Trophoblast cell (in vitro differentiated cells and primary cell): ENCODE results near the gene SCN2A.

ENCODE experiments used
- DNase-seq, 2 donors: peaks; one replicate each; pipeline ENCODE4 v3.0.0-alpha.2; 2016
- H2AFZ ChIP-seq: 2 replicates; pipeline ENCODE4 v1.6.1; 2013; ENCODE audit warnings: low read length, moderate library complexity, mild to moderate bottlenecking; ENCODE audit not compliant: insufficient read depth, poor library complexity
- H2AK5ac ChIP-seq: 2 replicates; pipeline ENCODE4 v1.6.1; 2013; ENCODE audit warnings: mild to moderate bottlenecking, low read length
- H2BK120ac ChIP-seq: 2 replicates; pipeline ENCODE4 v1.6.1; 2013; ENCODE audit warnings: low read length, mild to moderate bottlenecking, moderate library complexity; ENCODE audit not compliant: insufficient read depth, poor library complexity
- H2BK12ac ChIP-seq: 2 replicates; pipeline ENCODE4 v1.6.1; 2013; ENCODE audit warnings: mild to moderate bottlenecking, low read length, moderate library complexity
- H2BK5ac ChIP-seq: 2 replicates; pipeline ENCODE4 v1.6.1; 2013; ENCODE audit warnings: low read length, low read depth, moderate library complexity, mild to moderate bottlenecking; ENCODE audit not compliant: poor library complexity
- H3K14ac ChIP-seq: 2 replicates; pipeline ENCODE4 v1.6.1; 2013; ENCODE audit warnings: mild to moderate bottlenecking, low read length
- H3K18ac ChIP-seq: 2 replicates; pipeline ENCODE4 v1.6.1; 2013; ENCODE audit warnings: mild to moderate bottlenecking, low read length
- H3K23ac ChIP-seq: 2 replicates; pipeline ENCODE4 v1.6.1; 2013; ENCODE audit warnings: low read length
- H3K27ac ChIP-seq: 2 replicates; pipeline ENCODE4 v1.5.1; 2013; ENCODE audit warnings: low read depth, mild to moderate bottlenecking, inconsistent platforms, low read length, moderate library complexity
- H3K27me3 ChIP-seq: 2 replicates; pipeline ENCODE4 v1.6.1; 2013; ENCODE audit warnings: inconsistent platforms, mild to moderate bottlenecking, low read length, moderate library complexity; ENCODE audit not compliant: insufficient read depth
- H3K36me3 ChIP-seq, 2 experiments: 1 replicate in 1 of 2; 2 replicates in 1 of 2; pipeline ENCODE4 v1.6.1; 2013; ENCODE audit warnings: low read length in 2 of 2, mild to moderate bottlenecking in 2 of 2, moderate library complexity in 1 of 2; ENCODE audit not compliant: insufficient read depth in 2 of 2, control insufficient read depth in 1 of 2
- H3K4ac ChIP-seq: 2 replicates; pipeline ENCODE4 v1.6.1; 2013; ENCODE audit warnings: low read depth, mild to moderate bottlenecking, low read length, moderate library complexity
- H3K4me1 ChIP-seq, 2 experiments: 1 replicate in 1 of 2; 2 replicates in 1 of 2; pipeline ENCODE4 v1.6.1; 2013; ENCODE audit warnings: low read length in 2 of 2, mild to moderate bottlenecking in 2 of 2, moderate library complexity in 1 of 2; ENCODE audit not compliant: insufficient read depth in 2 of 2, control insufficient read depth in 1 of 2
- H3K4me2 ChIP-seq: 2 replicates; pipeline ENCODE4 v1.6.1; 2013; ENCODE audit warnings: inconsistent platforms, mild to moderate bottlenecking, low read length, moderate library complexity
- H3K4me3 ChIP-seq: 2 replicates; pipeline ENCODE4 v1.5.1; 2013; ENCODE audit warnings: mild to moderate bottlenecking, low read depth, low read length, inconsistent platforms
- H3K79me1 ChIP-seq: one replicate; pipeline ENCODE4 v1.6.1; 2013; ENCODE audit warnings: low read length
- H3K79me2 ChIP-seq: 2 replicates; pipeline ENCODE4 v1.6.1; 2013; ENCODE audit warnings: low read length, mild to moderate bottlenecking; ENCODE audit not compliant: control insufficient read depth, insufficient read depth, poor library complexity
- H3K9ac ChIP-seq: 2 replicates; pipeline ENCODE4 v1.6.1; 2013; ENCODE audit warnings: mild to moderate bottlenecking, low read length
- H3K9me3 ChIP-seq: 2 replicates; pipeline ENCODE4 v1.6.1; 2013; ENCODE audit warnings: low read depth, mild to moderate bottlenecking, control low read depth, inconsistent platforms, low read length; ENCODE audit not compliant: insufficient read depth
- H4K12ac ChIP-seq: 2 replicates; pipeline ENCODE4 v1.6.1; 2013; ENCODE audit warnings: low read depth, mild to moderate bottlenecking, low read length, moderate library complexity
- H4K8ac ChIP-seq: 2 replicates; pipeline ENCODE4 v1.6.1; 2013; ENCODE audit warnings: low read depth, mild to moderate bottlenecking, low read length, moderate library complexity
- H4K91ac ChIP-seq: one replicate; pipeline ENCODE4 v1.6.1; 2013; ENCODE audit warnings: low read depth, mild to moderate bottlenecking, low read length, moderate library complexity
- WGBS: extraction: QIAGEN DNeasy Blood & Tissue Kit; methylation state at CpG from one replicate; pipeline ENCODE4 v1.1.7; 2013; ENCODE audit warnings: missing lambda C conversion rate; ENCODE audit not compliant: insufficient read length, insufficient coverage; ENCODE audit errors: extremely low coverage; 5-methylcytosine and 5-hydroxymethylcytosine counted together

Gene SCN2A

GRCh38 chr2:165248238-165248637, 9.0 kb downstream of the SCN2A start:
- no peak overlapping the region for H4K8ac ChIP-seq
- H2BK12ac ChIP-seq = no peak overlapping the region
- no peak overlapping the region for H3K27ac ChIP-seq
- no peaks in the 10 kb centered on the region for H3K4me1 ChIP-seq
- no peak overlapping the region for H3K4me2 ChIP-seq
- 98% methylated on average over 2 of the region's 2 CpGs for WGBS
- H3K4me3 ChIP-seq = no peak overlapping the region
- H2BK5ac ChIP-seq = no peak overlapping the region
- H3K79me1 ChIP-seq = no peaks in the 10 kb centered on the region
- H2BK120ac ChIP-seq = no peak overlapping the region
- no peak overlapping the region for H4K91ac ChIP-seq
- H2AK5ac ChIP-seq = no peak overlapping the region
- no peak overlapping the region for H3K18ac ChIP-seq
- no peak overlapping the region for H3K14ac ChIP-seq
- H3K9me3 ChIP-seq = no peaks in the 10 kb centered on the region
- no peak overlapping the region for H3K23ac ChIP-seq
- H2AFZ ChIP-seq = no peak overlapping the region
- H3K9ac ChIP-seq = no peak overlapping the region
- H3K79me2 ChIP-seq = no peaks in the 10 kb centered on the region
- peak; percentile 18 to 67 for DNase-seq
- H3K36me3 ChIP-seq = no peaks in the 10 kb centered on the region
- H3K27me3 ChIP-seq = no peaks in the 10 kb centered on the region
- no peak overlapping the region for H3K4ac ChIP-seq
- H4K12ac ChIP-seq = no peak overlapping the region

- H3K79me1 ChIP-seq = no peaks in the 10 kb centered on the region
- H3K79me2 ChIP-seq = no peaks in the 10 kb centered on the region
- no peak overlapping the region for H2AFZ ChIP-seq
- H3K4ac ChIP-seq = no peak overlapping the region
- no peak overlapping the region for H2AK5ac ChIP-seq
- no peak overlapping the region for H2BK5ac ChIP-seq
- DNase-seq = no peak
- H3K36me3 ChIP-seq = no peaks in the 10 kb centered on the region
- no peaks in the 10 kb centered on the region for H3K9me3 ChIP-seq
- H4K12ac ChIP-seq = no peak overlapping the region
- no peak overlapping the region for H3K18ac ChIP-seq
- no peak overlapping the region for H4K8ac ChIP-seq
- no peak overlapping the region for H2BK12ac ChIP-seq
- no peaks in the 10 kb centered on the region for H3K4me1 ChIP-seq
- H3K27ac ChIP-seq = no peak overlapping the region
- no peak overlapping the region for H4K91ac ChIP-seq
- no peak overlapping the region for H3K23ac ChIP-seq
- H3K4me3 ChIP-seq = no peak overlapping the region
- no peak overlapping the region for H3K14ac ChIP-seq
- no peaks in the 10 kb centered on the region for H3K27me3 ChIP-seq
- no peak overlapping the region for H3K9ac ChIP-seq
- no peak overlapping the region for H3K4me2 ChIP-seq
- H2BK120ac ChIP-seq = no peak overlapping the region
- 100% methylated on average over 1 of the region's 4 CpGs for WGBS
Measured at GRCh38 chr2:165251366-165251765, 12.2 kb downstream of the SCN2A start.

- H3K9me3 ChIP-seq = no peaks in the 10 kb centered on the region
- H2BK12ac ChIP-seq = no peak overlapping the region
- no peak overlapping the region for H4K12ac ChIP-seq
- no peak overlapping the region for H2AK5ac ChIP-seq
- H3K27ac ChIP-seq = no peak overlapping the region
- H3K79me2 ChIP-seq = no peaks in the 10 kb centered on the region
- no peak for DNase-seq
- H3K27me3 ChIP-seq = no peaks in the 10 kb centered on the region
- no peak overlapping the region for H3K4me2 ChIP-seq
- H3K4me1 ChIP-seq = no peaks in the 10 kb centered on the region
- no peak overlapping the region for H3K9ac ChIP-seq
- H3K36me3 ChIP-seq = no peaks in the 10 kb centered on the region
- H4K91ac ChIP-seq = no peak overlapping the region
- no peak overlapping the region for H3K18ac ChIP-seq
- no peak overlapping the region for H3K4me3 ChIP-seq
- no peak overlapping the region for H3K4ac ChIP-seq
- no peak overlapping the region for H3K23ac ChIP-seq
- no peak overlapping the region for H4K8ac ChIP-seq
- H2BK5ac ChIP-seq = no peak overlapping the region
- H3K79me1 ChIP-seq = no peaks in the 10 kb centered on the region
- no peak overlapping the region for H2AFZ ChIP-seq
- H3K14ac ChIP-seq = no peak overlapping the region
- no peak overlapping the region for H2BK120ac ChIP-seq
Measured at GRCh38 chr2:165253178-165253577, 14.0 kb downstream of the SCN2A start.

GRCh38 chr2:165256618-165257017, 17.4 kb downstream of the SCN2A start:
- DNase-seq = no peak
- no peaks in the 10 kb centered on the region for H3K79me1 ChIP-seq
- no peak overlapping the region for H3K9ac ChIP-seq
- H3K36me3 ChIP-seq = no peaks in the 10 kb centered on the region
- no peaks in the 10 kb centered on the region for H3K9me3 ChIP-seq
- H2BK120ac ChIP-seq = no peak overlapping the region
- no peak overlapping the region for H3K27ac ChIP-seq
- no peak overlapping the region for H3K23ac ChIP-seq
- no peak overlapping the region for H3K4ac ChIP-seq
- H3K4me2 ChIP-seq = no peak overlapping the region
- no peak overlapping the region for H4K8ac ChIP-seq
- no peaks in the 10 kb centered on the region for H3K4me1 ChIP-seq
- H4K12ac ChIP-seq = no peak overlapping the region
- H2BK5ac ChIP-seq = no peak overlapping the region
- no peak overlapping the region for H3K14ac ChIP-seq
- no peak overlapping the region for H2BK12ac ChIP-seq
- no peak overlapping the region for H4K91ac ChIP-seq
- no peak overlapping the region for H2AK5ac ChIP-seq
- no peak overlapping the region for H3K4me3 ChIP-seq
- no CpG with 5 or more reads among the region's 2 CpGs for WGBS
- H3K27me3 ChIP-seq = no peaks in the 10 kb centered on the region
- H2AFZ ChIP-seq = no peak overlapping the region
- no peak overlapping the region for H3K18ac ChIP-seq
- no peaks in the 10 kb centered on the region for H3K79me2 ChIP-seq
